GM19238 (cell line): ENCODE data around the gene UBE2J2.

Experiments used
- DNase-seq: peaks from one replicate; pipeline ENCODE4 v3.0.0; 2011; ENCODE audit warnings: low spot score; ENCODE audit not compliant: insufficient read length

Gene UBE2J2

GRCh38 chr1:1309251-1310108 lies 35.8 kb upstream of the UBE2J2 start:
- DNase-seq = no peak

- no peak for DNase-seq
Measured at GRCh38 chr1:1308756-1309250, 35.1 kb upstream of the UBE2J2 start.

- DNase-seq = peak; percentile 99
Measured at GRCh38 chr1:1307923-1308755, 34.5 kb upstream of the UBE2J2 start, which contains the start of the genes ACAP3 and PUSL1. TSS of gene ACAP3 (minus strand) at chr1:1307930. CDS start at chr1:1307815, 115 bp downstream. TSS of gene PUSL1 (plus strand) at chr1:1308597. CDS start at chr1:1308644, 47 bp downstream.

- no peak for DNase-seq
Measured at GRCh38 chr1:1307261-1307922, 33.7 kb upstream of the UBE2J2 start.

- DNase-seq = no peak
Measured at GRCh38 chr1:1306661-1307260, 33.1 kb upstream of the UBE2J2 start.

- no peak for DNase-seq
Measured at GRCh38 chr1:1306070-1306660, 32.5 kb upstream of the UBE2J2 start.

- DNase-seq = peak; percentile 78
Measured at GRCh38 chr1:1305300-1306069, 31.8 kb upstream of the UBE2J2 start.

GRCh38 chr1:1304331-1305299 lies 31.0 kb upstream of the UBE2J2 start:
- DNase-seq = no peak

- DNase-seq = no peak
Measured at GRCh38 chr1:1303736-1304135, 30.1 kb upstream of the UBE2J2 start.

- no peak for DNase-seq
Measured at GRCh38 chr1:1302951-1303509, 29.4 kb upstream of the UBE2J2 start.

GRCh38 chr1:1302006-1302430 lies 28.4 kb upstream of the UBE2J2 start:
- DNase-seq = no peak

- DNase-seq = no peak
Measured at GRCh38 chr1:1300352-1300739, 26.7 kb upstream of the UBE2J2 start.

GRCh38 chr1:1299686-1300351 lies 26.2 kb upstream of the UBE2J2 start:
- no peak for DNase-seq

- no peak for DNase-seq
Measured at GRCh38 chr1:1298861-1299685, 25.4 kb upstream of the UBE2J2 start.

- DNase-seq = no peak
Measured at GRCh38 chr1:1297802-1298424, 24.3 kb upstream of the UBE2J2 start.
